Activated B cell treated with CpG ODN at 0.5 μM for 24 hours (primary cell): Measurements from ENCODE around the gene CYSTM1. TPM values are rescaled to one million over a fixed set of nuclear protein-coding genes. Genes with fewer than 3 reads are reported as not detected.
"Not testable (repeated sequence)": the region's sequence is repeated elsewhere in the genome, so short reads cannot be mapped to it uniquely, and the experiment has no call there.

Source experiments
- ATAC-seq: fragments of 200-7000 bp; cut with Tn5 transposase; one replicate; pipeline ENCODE4 v1.10.0; 2021; ENCODE audit warnings: low read depth, mild to moderate bottlenecking, moderate library complexity
- CTCF ChIA-PET: fragments of 350-600 bp; sonication (Branson Sonifier 250); formaldehyde crosslinking; loops from one replicate; lab custom pipeline; 2021; ENCODE audit warnings: antibody characterized with exemption; lab: Charles Lee
- POLR2A ChIA-PET: fragments of 350-600 bp; sonication (Branson Sonifier 250); formaldehyde crosslinking; loops from one replicate; lab custom pipeline; 2021; ENCODE audit warnings: antibody characterized with exemption; lab: Charles Lee
- DNase-seq: peaks from one replicate; pipeline ENCODE4 v3.0.0; 2022
- H3K27ac Mint-ChIP-seq: one replicate; pipeline ENCODE4 v1.8.0; 2020; ENCODE audit warnings: mixed read lengths
- H3K27me3 Mint-ChIP-seq: one replicate; pipeline ENCODE4 v1.8.0; 2021; ENCODE audit warnings: mixed read lengths
- H3K36me3 Mint-ChIP-seq: one replicate; pipeline ENCODE4 v1.8.0; 2021; ENCODE audit warnings: low read depth, mixed read lengths
- H3K4me1 Mint-ChIP-seq: one replicate; pipeline ENCODE4 v1.8.0; 2021; ENCODE audit warnings: mixed read lengths
- H3K4me3 Mint-ChIP-seq: one replicate; pipeline ENCODE4 v1.8.0; 2020; ENCODE audit warnings: mild to moderate bottlenecking, mixed read lengths
- H3K9me3 Mint-ChIP-seq: one replicate; pipeline ENCODE4 v1.8.0; 2020; ENCODE audit warnings: mixed read lengths
- intact Hi-C: fragments of 100-400 bp; cut with micrococcal nuclease; formaldehyde crosslinking; loops from one replicate; pipeline ENCODE4 v1.15.1; 2024
- total RNA-seq: library from RNA; stranded (reverse); gene quantifications from 2 replicates; pipeline ENCODE4 v1.2.3, GENCODE V29; 2022
- TF ChIP-seq, protein P1 (sequence below): fragments of 200-600 bp; IDR thresholded peaks from one replicate; pipeline ENCODE4 v1.8.0; 2022; ENCODE audit warnings: antibody characterized with exemption, mild to moderate bottlenecking

The CYSTM1 gene
- total RNA-seq, 1 donor from 2014 or later: 20.1 TPM

DNA sequence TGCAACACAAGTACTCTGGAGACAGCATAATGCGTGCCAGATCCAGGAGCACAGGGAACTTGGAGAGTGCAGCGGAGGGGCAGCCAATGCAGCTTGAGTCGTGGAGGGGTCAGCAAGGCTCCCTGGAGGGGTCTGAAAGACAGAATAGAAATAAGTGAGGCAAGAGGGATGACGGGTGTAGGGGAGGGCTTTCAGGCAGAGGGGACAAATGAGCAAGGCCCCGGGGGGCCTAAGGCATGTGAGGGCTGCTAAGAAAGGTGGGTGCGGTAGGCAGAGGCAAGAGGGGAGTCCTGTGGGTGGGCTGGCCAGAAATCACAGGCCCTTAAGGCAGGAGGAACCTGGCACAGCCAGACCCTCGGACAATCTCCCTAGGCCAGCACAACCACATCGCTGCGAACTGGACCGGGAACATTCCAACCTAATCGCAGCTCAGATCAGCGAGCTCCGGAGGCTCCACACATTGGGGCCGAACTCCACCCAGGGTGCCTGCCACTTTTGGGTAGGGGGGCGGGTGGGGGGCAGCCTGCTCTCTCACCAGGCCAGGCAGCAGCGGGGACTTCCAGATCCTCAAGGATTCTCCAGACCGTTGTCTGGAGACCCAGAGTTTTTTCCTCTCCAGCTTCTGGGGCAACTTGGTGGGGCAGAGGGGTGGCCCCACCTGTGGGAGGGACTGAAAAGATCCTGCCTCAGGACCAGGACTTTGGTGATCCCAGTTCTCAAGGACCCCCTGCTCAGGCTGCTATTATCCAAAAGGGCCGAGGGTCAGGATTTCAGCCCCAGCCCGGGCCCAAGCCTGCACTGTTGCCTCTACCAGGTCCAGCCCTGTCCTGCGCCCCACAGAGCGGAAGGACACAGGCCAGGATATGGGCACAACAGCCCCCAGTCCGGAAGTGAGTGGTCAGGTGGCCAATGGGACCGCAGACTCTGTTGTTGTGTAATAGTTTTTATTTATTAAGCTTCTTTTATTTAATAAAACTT is 22.7 kb upstream of the CYSTM1 start:
- TF ChIP-seq, protein P1, sequence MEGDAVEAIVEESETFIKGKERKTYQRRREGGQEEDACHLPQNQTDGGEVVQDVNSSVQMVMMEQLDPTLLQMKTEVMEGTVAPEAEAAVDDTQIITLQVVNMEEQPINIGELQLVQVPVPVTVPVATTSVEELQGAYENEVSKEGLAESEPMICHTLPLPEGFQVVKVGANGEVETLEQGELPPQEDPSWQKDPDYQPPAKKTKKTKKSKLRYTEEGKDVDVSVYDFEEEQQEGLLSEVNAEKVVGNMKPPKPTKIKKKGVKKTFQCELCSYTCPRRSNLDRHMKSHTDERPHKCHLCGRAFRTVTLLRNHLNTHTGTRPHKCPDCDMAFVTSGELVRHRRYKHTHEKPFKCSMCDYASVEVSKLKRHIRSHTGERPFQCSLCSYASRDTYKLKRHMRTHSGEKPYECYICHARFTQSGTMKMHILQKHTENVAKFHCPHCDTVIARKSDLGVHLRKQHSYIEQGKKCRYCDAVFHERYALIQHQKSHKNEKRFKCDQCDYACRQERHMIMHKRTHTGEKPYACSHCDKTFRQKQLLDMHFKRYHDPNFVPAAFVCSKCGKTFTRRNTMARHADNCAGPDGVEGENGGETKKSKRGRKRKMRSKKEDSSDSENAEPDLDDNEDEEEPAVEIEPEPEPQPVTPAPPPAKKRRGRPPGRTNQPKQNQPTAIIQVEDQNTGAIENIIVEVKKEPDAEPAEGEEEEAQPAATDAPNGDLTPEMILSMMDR: no peak
- H3K27ac Mint-ChIP-seq: no peak overlapping the region
- POLR2A ChIA-PET: no interaction called here
- H3K4me1 Mint-ChIP-seq: peaks cover 8% of the 10 kb centered on the region
- DNase-seq: no peak
- CTCF ChIA-PET: no interaction called here
- no peak for ATAC-seq
- intact Hi-C loops: no loop called here
- no peaks in the 10 kb centered on the region for H3K36me3 Mint-ChIP-seq
- peaks cover 3% of the 10 kb centered on the region for H3K27me3 Mint-ChIP-seq
- no peaks in the 10 kb centered on the region for H3K9me3 Mint-ChIP-seq
- H3K4me3 Mint-ChIP-seq: no peak overlapping the region

DNA sequence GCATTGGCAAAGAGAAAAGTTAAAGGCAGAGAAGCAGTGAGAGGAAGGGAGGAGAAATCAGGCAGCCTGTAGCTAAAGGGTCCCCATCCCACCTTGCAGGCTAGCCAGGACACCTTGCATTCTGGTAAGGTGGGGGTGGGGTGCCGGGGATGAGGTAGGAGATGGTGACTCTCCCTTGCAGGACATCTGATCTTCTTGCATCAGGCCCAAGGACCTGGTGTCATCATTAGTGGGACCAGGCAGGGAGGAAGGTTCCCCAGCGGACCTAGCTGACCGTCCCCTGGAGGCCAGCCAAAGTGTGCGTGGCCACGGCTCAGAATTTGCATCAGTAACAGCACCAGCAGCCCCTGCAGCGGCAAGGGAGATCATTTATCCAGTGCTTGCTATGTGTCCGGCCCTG is 21.7 kb upstream of the CYSTM1 start:
- H3K9me3 Mint-ChIP-seq: no peaks in the 10 kb centered on the region
- intact Hi-C loops: no loop called here
- POLR2A ChIA-PET: no interaction called here

DNA sequence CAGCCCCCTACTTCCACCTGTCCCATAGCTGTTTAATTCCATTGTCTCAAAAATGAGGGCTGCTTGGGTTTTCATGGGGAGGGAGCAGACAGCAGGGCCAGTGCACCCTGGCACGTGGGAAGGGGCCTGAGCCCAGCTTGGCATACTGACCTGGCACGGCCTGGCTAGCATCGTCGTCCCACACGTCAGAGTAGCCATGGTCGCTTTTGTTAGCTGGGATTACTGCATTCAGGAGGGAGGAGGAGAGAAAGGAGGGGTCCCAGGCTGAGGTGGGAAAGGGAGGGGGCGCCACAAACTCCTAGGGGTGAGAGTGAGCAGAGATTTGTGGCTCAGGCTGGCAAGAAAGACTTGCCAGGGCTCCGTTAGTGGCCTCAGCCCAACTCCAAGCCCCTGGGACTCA is 21.1 kb upstream of the CYSTM1 start:
- TF ChIP-seq, protein P1: no peak
- Mint-ChIP-seq H3K9me3 (no peaks in the 10 kb centered on the region), H3K4me1 (peaks cover 10% of the 10 kb centered on the region), H3K4me3 (no peak overlapping the region), H3K27ac (no peak overlapping the region), H3K27me3 (no peaks in the 10 kb centered on the region), H3K36me3 (no peaks in the 10 kb centered on the region)
- intact Hi-C loops: no loop called here
- ChIA-PET CTCF (interaction anchor here (1.1 to 4.8 kb wide), 3 partner anchors 8 to 81 kb away, joined by 3 to 65 read pairs (median 8); no protein-coding TSS in a partner anchor), POLR2A (no interaction called here)
- DNase-seq: no peak
- no peak for ATAC-seq

More for the DNA sequence above, 21.7 kb upstream of the CYSTM1 start:
- TF ChIP-seq, protein P1: no peak
- H3K4me3 Mint-ChIP-seq: no peak overlapping the region
- H3K27me3 Mint-ChIP-seq: no peaks in the 10 kb centered on the region
- CTCF ChIA-PET: interaction anchor here (3.0 to 4.8 kb wide), 2 partner anchors 9 to 80 kb away, joined by 8 to 65 read pairs; no protein-coding TSS in a partner anchor
- peaks cover 10% of the 10 kb centered on the region for H3K4me1 Mint-ChIP-seq
- no peak for ATAC-seq
- H3K36me3 Mint-ChIP-seq: no peaks in the 10 kb centered on the region
- DNase-seq: no peak
- no peak overlapping the region for H3K27ac Mint-ChIP-seq

DNA sequence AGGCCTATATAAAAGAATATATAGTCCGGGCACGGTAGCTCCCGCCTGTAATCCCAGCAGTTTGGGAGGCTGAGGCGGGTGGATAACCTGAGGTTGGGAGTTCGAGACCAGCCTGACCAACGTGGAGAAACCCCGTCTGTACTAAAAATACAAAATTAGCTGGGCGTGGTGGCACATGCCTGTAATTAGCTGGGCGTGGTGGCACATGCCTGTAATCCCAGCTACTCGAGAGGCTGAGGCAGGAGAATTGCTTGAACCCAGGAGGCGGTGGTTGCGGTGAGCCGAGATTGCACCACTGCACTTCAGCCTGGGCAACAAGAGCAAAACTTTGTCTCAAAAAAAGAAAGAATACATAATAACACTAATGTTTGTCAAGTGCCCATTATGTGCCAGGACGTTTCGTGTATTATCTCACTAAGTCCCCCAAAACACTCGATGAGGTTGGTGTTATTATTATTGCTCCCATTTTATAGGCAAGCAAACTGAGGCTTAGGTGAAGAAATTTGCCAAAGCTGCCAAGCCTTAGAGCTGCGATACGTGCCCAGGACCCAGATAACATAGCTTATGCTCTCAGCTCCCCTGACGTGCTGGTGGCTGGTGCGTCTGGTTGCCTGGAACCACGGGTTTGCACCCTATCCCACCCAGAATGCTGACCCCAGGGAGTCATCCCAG is 20.1 kb upstream of the CYSTM1 start:
- ATAC-seq, DNase-seq, H3K36me3 Mint-ChIP-seq, H3K27me3 Mint-ChIP-seq, H3K4me3 Mint-ChIP-seq, intact Hi-C loops, H3K4me1 Mint-ChIP-seq, POLR2A ChIA-PET, H3K9me3 Mint-ChIP-seq, H3K27ac Mint-ChIP-seq: not testable (repeated sequence)
- CTCF ChIA-PET: interaction anchor here (0.6 to 4.8 kb wide), 5 partner anchors 9 to 197 kb away, joined by 3 to 65 read pairs (median 4); no protein-coding TSS in a partner anchor

DNA sequence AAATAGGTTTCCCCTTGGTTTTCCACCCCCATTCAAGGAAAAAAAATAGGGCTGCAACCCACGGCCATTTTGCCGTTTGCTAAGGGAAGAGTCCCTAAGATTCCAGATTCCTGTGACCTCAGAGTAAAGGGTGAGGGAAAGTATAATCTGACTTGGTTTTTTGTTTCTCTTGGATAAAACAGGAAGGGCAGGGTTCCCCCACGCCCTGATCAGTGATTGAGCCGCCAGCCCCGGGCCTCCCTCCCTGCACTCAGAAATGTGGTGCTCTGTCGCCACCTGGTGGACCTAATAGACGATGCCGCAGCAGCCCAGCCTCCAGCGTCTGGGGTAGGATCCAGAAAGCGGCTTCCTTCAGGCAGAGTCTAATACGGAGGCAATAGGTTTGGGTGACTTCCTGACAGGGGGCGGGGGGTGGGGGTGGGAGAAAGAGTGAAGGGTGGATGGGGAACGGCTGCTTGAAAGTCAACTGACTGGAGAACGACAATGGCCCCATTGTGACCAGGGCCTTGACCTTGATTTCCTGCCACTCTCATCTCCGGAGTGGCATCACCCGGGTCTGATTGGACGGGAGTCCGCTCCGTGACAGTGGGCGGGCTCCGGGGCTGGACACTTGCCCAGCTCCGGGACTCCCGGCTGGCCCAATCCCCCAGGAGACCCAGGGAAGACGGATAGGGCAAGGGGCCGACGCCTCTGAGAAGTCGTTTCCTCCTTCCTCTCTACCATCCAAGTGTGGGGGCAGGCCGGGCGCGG is 17.8 kb upstream of the CYSTM1 start:
- POLR2A ChIA-PET: no interaction called here

More for the DNA sequence above, 17.8 kb upstream of the CYSTM1 start:
- Mint-ChIP-seq H3K4me3 (peak overlapping the region; percentile 66), H3K27ac (no peak overlapping the region), H3K9me3 (no peaks in the 10 kb centered on the region), H3K4me1 (peaks cover 10% of the 10 kb centered on the region), H3K36me3 (no peaks in the 10 kb centered on the region), H3K27me3 (no peaks in the 10 kb centered on the region)
- intact Hi-C loops: loop anchor here (1.0 to 2.0 kb wide), 7 partner anchors 13 to 370 kb away; partner anchors contain the start of genes CYSTM1 and PURA
- CTCF ChIA-PET: interaction anchor here (1.0 to 4.8 kb wide), 3 partner anchors 13 to 369 kb away, joined by 3 to 65 read pairs (median 4); no protein-coding TSS in a partner anchor
- ATAC-seq (peak; percentile 100), DNase-seq (peak; percentile 75)
- TF ChIP-seq, protein P1: no peak
